Measurements from ENCODE around the gene MYH7.

The MYH7 gene

GRCh38 chr14:23365732-23366425, 69.6 kb downstream of the MYH7 start:
- DNase-seq, result peak; percentile 69

GRCh38 chr14:23365036-23365731, 70.3 kb downstream of the MYH7 start, which contains the start of gene EFS:
EFS (minus strand) TSS chr14:23365172; CDS start chr14:23365025, 147 bp downstream.
- no peak for DNase-seq

GRCh38 chr14:23364164-23365035, 71.1 kb downstream of the MYH7 start:
- DNase-seq, result peak; percentile 59

Data from NCI-H524 treated with DMSO at 0.1 percent for 48 hours (cell line).